HEK293 (cell line): ENCODE data around the gene KIAA0319L.

ENCODE experiments used
- CTCF ChIA-PET: fragments of 350-600 bp; formaldehyde crosslinking; extraction: SDS; loops from one replicate; lab custom pipeline; 2021; ENCODE audit warnings: antibody characterized with exemption; lab: Yijun Ruan, JAX
- POLR2A ChIA-PET: fragments of 300-600 bp; formaldehyde crosslinking; extraction: SDS; loops from one replicate; lab custom pipeline; 2020; ENCODE audit warnings: antibody characterized with exemption, inconsistent platforms; lab: Yijun Ruan, JAX
- H3K27ac ChIP-seq: fragments of 200-500 bp; sonication (Bioruptor generic); 2 replicates; pipeline ENCODE4 v1.5.1; 2014; ENCODE audit warnings: low read depth, low read length, control low read depth, inconsistent platforms; ENCODE audit errors: extremely low read depth
- H3K36me3 ChIP-seq, 2 experiments: fragments of 200-500 bp in 1 of 2; sonication (Bioruptor generic) in 1 of 2; 1 replicate in 1 of 2; 2 replicates in 1 of 2; pipeline ENCODE4 v1.5.1; 2014 to 2017; ENCODE audit warnings: inconsistent platforms in 2 of 2, low read length in 2 of 2; ENCODE audit not compliant: control insufficient read depth in 2 of 2, insufficient read depth in 1 of 2
- H3K4me1 ChIP-seq: fragments of 200-500 bp; sonication (Bioruptor generic); 2 replicates; pipeline ENCODE4 v1.5.1; 2014; ENCODE audit warnings: mild to moderate bottlenecking, low read length, inconsistent platforms; ENCODE audit not compliant: control insufficient read depth, insufficient read depth
- H3K4me3 ChIP-seq: 2 replicates; pipeline ENCODE4 v1.5.1; 2011; ENCODE audit warnings: low read depth, mild to moderate bottlenecking, control low read depth, low read length, moderate library complexity
- H3K9me3 ChIP-seq: fragments of 200-500 bp; sonication (Bioruptor generic); 2 replicates; pipeline ENCODE4 v1.5.1; 2014; ENCODE audit warnings: low read depth, low read length, inconsistent platforms; ENCODE audit not compliant: control insufficient read depth, insufficient read depth
- KLF9 ChIP-seq: fragments of 450-650 bp; formaldehyde crosslinking; IDR thresholded peaks from 2 replicates; pipeline ENCODE4 v1.5.1; 2016; ENCODE audit warnings: missing biosample characterization, missing genetic modification characterization, low read depth
- SALL2 ChIP-seq: fragments of 450-650 bp; formaldehyde crosslinking; IDR thresholded peaks from 2 replicates; pipeline ENCODE4 v1.5.0; 2017; ENCODE audit warnings: missing biosample characterization, mild to moderate bottlenecking, missing genetic modification characterization, borderline replicate concordance
- ZBTB10 ChIP-seq: fragments of 450-650 bp; formaldehyde crosslinking; IDR thresholded peaks from 2 replicates; pipeline ENCODE4 v1.5.1; 2016; ENCODE audit warnings: missing biosample characterization, missing genetic modification characterization
- ZNF341 ChIP-seq: fragments of 450-650 bp; formaldehyde crosslinking; IDR thresholded peaks from 2 replicates; pipeline ENCODE4; 2016; ENCODE audit warnings: low read depth, missing biosample characterization, missing genetic modification characterization
- ZNF521 ChIP-seq: fragments of 450-650 bp; formaldehyde crosslinking; IDR thresholded peaks from 2 replicates; pipeline ENCODE4 v1.5.1; 2017; ENCODE audit warnings: missing biosample characterization, mild to moderate bottlenecking, missing genetic modification characterization
- ZNF558 ChIP-seq: fragments of 450-650 bp; formaldehyde crosslinking; IDR thresholded peaks from 2 replicates; pipeline ENCODE4 v1.5.1; 2016; ENCODE audit warnings: missing biosample characterization, missing genetic modification characterization
- ZNF629 ChIP-seq: fragments of 450-650 bp; formaldehyde crosslinking; IDR thresholded peaks from 2 replicates; pipeline ENCODE4 v1.5.1; 2017; ENCODE audit warnings: missing biosample characterization, missing genetic modification characterization
- ZNF654 ChIP-seq: fragments of 450-650 bp; formaldehyde crosslinking; IDR thresholded peaks from 2 replicates; pipeline ENCODE4 v1.5.1; 2016; ENCODE audit warnings: low read depth, missing biosample characterization, missing genetic modification characterization
- ZNF660 ChIP-seq: fragments of 450-650 bp; IDR thresholded peaks from 2 replicates; pipeline ENCODE4 v1.5.1; 2018; ENCODE audit warnings: missing biosample characterization, mild to moderate bottlenecking, missing genetic modification characterization
- ZNF777 ChIP-seq: fragments of 450-650 bp; formaldehyde crosslinking; IDR thresholded peaks from 2 replicates; pipeline ENCODE4 v1.5.1; 2017; ENCODE audit warnings: missing biosample characterization, missing genetic modification characterization, borderline replicate concordance
- ZNF792 ChIP-seq: fragments of 450-650 bp; formaldehyde crosslinking; IDR thresholded peaks from 2 replicates; pipeline ENCODE4 v1.5.1; 2016; ENCODE audit warnings: missing biosample characterization, missing genetic modification characterization
- ZSCAN4 ChIP-seq: fragments of 450-650 bp; formaldehyde crosslinking; IDR thresholded peaks from 2 replicates; pipeline ENCODE4 v1.5.1; 2017; ENCODE audit warnings: missing biosample characterization, missing genetic modification characterization
- TF ChIP-seq, protein P1 (sequence below): fragments of 450-650 bp; formaldehyde crosslinking; IDR thresholded peaks from 2 replicates; pipeline ENCODE4 v1.5.1; 2016; ENCODE audit warnings: missing biosample characterization, missing genetic modification characterization

KIAA0319L gene

GRCh38 chr1:35564884-35565741, 7.9 kb upstream of the KIAA0319L start:
- Histone ChIP-seq H3K4me3 (no peak overlapping the region), H3K4me1 (no peaks in the 10 kb centered on the region), H3K36me3 (peaks cover 0 to 71% of the 10 kb centered on the region in 2 experiments; a peak in 2 of 3 replicates), H3K27ac (no peak overlapping the region), H3K9me3 (no peaks in the 10 kb centered on the region)
- ChIA-PET CTCF (interaction anchor here (0.5 to 3.9 kb wide), 34 partner anchors 8 to 779 kb away, joined by 3 to 61 read pairs (median 4); partner anchors contain the start of gene TFAP2E), POLR2A (interaction anchor here (0.6 kb wide), 1 partner anchor 113 kb away, joined by 3 read pairs; no protein-coding TSS in a partner anchor)
- no peak for TF ChIP-seq ZNF341 (tag by site-specific recombination)
- TF ChIP-seq SALL2 (tag by site-specific recombination): no peak
- TF ChIP-seq ZSCAN4 (tag by site-specific recombination): no peak
- no peak for TF ChIP-seq ZNF777 (tag by site-specific recombination)
- no peak for TF ChIP-seq ZNF558 (tag by site-specific recombination)
- no peak for TF ChIP-seq ZNF521 (tag by site-specific recombination)

DNA sequence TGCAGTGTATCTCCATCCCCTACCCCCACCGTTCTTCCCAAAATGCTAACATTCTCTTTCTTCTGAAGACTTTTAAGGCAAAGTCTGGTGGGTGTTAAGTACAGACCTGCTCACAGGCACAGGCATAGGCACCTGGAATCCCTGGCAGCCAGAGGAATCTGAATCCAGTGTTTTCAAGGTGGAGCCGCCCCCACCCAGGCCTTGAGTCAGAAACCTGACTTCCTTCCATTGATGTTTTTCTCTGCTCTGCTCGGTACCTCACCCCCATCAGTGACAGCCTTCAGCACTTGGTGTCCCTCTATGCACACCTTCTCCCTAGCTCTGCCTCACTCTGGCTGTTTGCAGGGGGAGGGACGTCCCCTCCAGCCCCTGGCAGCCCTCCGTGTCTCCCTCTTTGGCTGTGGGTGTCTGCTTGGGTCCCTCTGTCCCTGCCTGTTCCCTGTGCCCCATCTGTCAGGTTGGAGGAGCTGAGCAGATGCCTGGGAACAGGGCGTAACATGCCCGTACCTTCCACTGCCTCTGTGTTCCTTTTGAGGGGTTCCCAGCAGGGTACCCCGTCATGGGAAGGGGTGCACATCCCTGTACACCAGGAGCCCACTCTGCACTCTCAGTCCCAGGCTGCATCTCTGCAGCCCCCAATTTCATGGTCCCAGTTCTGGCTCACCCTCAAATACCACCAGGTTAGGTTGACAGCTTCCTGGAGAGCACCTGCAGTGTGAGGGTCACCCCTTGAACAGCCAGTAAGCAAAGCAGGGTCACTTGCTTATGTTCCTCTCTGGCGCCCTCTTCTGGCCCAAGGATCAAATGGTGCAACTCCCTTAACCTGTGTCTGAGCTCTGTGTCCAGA, 7.1 kb upstream of the KIAA0319L start:
- POLR2A ChIA-PET: interaction anchor here (0.6 kb wide), 1 partner anchor 112 kb away, joined by 3 read pairs; no protein-coding TSS in a partner anchor
- CTCF ChIA-PET: interaction anchor here (0.5 to 3.9 kb wide), 34 partner anchors 8 to 778 kb away, joined by 3 to 61 read pairs (median 4); partner anchors contain the start of gene TFAP2E
- no peak overlapping the region for H3K4me3 ChIP-seq

More for the DNA sequence above, 7.1 kb upstream of the KIAA0319L start:
- H3K36me3 ChIP-seq: peaks cover 0 to 79% of the 10 kb centered on the region in 2 experiments; a peak in 2 of 3 replicates
- H3K27ac ChIP-seq: no peak overlapping the region
- TF ChIP-seq ZNF654 (tag by site-specific recombination): peak; percentile 67
- 0 out of 2 replicates have a peak, but pooled peaks have one; percentile 23 for TF ChIP-seq ZNF660
- peak; percentile 88; the same call in 1 of the 2 replicates for TF ChIP-seq ZBTB10
- no peak for TF ChIP-seq KLF9 (tag by site-specific recombination)
- no peak for TF ChIP-seq ZNF792 (tag by site-specific recombination)
- TF ChIP-seq ZNF629 (tag by site-specific recombination): no peak
- TF ChIP-seq, protein P1, sequence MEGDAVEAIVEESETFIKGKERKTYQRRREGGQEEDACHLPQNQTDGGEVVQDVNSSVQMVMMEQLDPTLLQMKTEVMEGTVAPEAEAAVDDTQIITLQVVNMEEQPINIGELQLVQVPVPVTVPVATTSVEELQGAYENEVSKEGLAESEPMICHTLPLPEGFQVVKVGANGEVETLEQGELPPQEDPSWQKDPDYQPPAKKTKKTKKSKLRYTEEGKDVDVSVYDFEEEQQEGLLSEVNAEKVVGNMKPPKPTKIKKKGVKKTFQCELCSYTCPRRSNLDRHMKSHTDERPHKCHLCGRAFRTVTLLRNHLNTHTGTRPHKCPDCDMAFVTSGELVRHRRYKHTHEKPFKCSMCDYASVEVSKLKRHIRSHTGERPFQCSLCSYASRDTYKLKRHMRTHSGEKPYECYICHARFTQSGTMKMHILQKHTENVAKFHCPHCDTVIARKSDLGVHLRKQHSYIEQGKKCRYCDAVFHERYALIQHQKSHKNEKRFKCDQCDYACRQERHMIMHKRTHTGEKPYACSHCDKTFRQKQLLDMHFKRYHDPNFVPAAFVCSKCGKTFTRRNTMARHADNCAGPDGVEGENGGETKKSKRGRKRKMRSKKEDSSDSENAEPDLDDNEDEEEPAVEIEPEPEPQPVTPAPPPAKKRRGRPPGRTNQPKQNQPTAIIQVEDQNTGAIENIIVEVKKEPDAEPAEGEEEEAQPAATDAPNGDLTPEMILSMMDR (tag by site-specific recombination): peak; percentile 64
- TF ChIP-seq, all 188 proteins: peak for 4
- Histone ChIP-seq H3K9me3 (no peaks in the 10 kb centered on the region), H3K4me1 (no peaks in the 10 kb centered on the region)
